SK-N-SH (cell line): ENCODE results near the gene ORC3. TPM values are rescaled to one million over a fixed set of nuclear protein-coding genes. Genes with fewer than 3 reads are reported as not detected.

Experiments used
- CTCF ChIA-PET: fragments of 300-600, 350-600 bp; formaldehyde crosslinking; extraction: SDS; loops from one replicate; lab custom pipeline; 2021; lab: Yijun Ruan, JAX
- POLR2A ChIA-PET: fragments of 350-600 bp; sonication (Branson Sonifier 250); formaldehyde crosslinking; extraction: SDS; loops from one replicate; lab custom pipeline; 2020; ENCODE audit warnings: antibody characterized with exemption, inconsistent platforms; lab: Yijun Ruan, JAX
- DNase-seq: peaks from one replicate; pipeline ENCODE4 v3.0.0; 2012
- H2AFZ ChIP-seq: fragments of 200-600 bp; sonication (generic); 2 replicates; pipeline ENCODE4 v1.8.1; 2016; ENCODE audit warnings: antibody characterized with exemption, mild to moderate bottlenecking, low read depth
- H3F3A ChIP-seq: fragments of 200-600 bp; sonication (generic); replicated peaks from 2 replicates; pipeline ENCODE3; 2016; ENCODE audit warnings: antibody characterized with exemption, mild to moderate bottlenecking; ENCODE audit not compliant: insufficient read depth
- H3K27ac ChIP-seq, 2 experiments: fragments of 200-500 bp in 1 of 2; fragments of 200-600 bp in 1 of 2; sonication (Bioruptor generic) in 1 of 2; sonication (generic), shearing (Covaris generic) in 1 of 2; 2 replicates each; pipeline versions ENCODE4 v1.5.1 to v1.6.1; 2014 to 2016; ENCODE audit warnings: low read depth in 2 of 2, inconsistent platforms in 1 of 2, low read length in 1 of 2, mild to moderate bottlenecking in 1 of 2, mixed read lengths in 1 of 2
- H3K27me3 ChIP-seq: fragments of 200-600 bp; sonication (generic), shearing (Covaris generic); 2 replicates; pipeline ENCODE4 v1.6.1; 2016; ENCODE audit warnings: mixed run types; ENCODE audit not compliant: insufficient read depth
- H3K36me3 ChIP-seq, 2 experiments: fragments of 200-500 bp in 1 of 2; fragments of 200-600 bp in 1 of 2; sonication (Bioruptor generic) in 1 of 2; sonication (generic) in 1 of 2; replicated peaks in 1 of 2; 2 replicates each; pipeline versions ENCODE3 to v1.5.1; 2014 to 2016; ENCODE audit warnings: low read length in 1 of 2, mild to moderate bottlenecking in 1 of 2; ENCODE audit not compliant: insufficient read depth in 2 of 2, control insufficient read depth in 1 of 2
- H3K4me1 ChIP-seq, 2 experiments: fragments of 200-500 bp in 1 of 2; fragments of 200-600 bp in 1 of 2; sonication (Bioruptor generic) in 1 of 2; sonication (generic), shearing (Covaris generic) in 1 of 2; 2 replicates each; pipeline versions ENCODE4 v1.5.1 to v1.6.1; 2014 to 2016; ENCODE audit warnings: low read depth in 1 of 2, low read length in 1 of 2, mixed run types in 1 of 2; ENCODE audit not compliant: insufficient read depth in 2 of 2, control insufficient read depth in 1 of 2
- H3K4me2 ChIP-seq: fragments of 200-600 bp; sonication (generic), shearing (Covaris generic); 2 replicates; pipeline ENCODE4 v1.6.1; 2017; ENCODE audit warnings: mixed run types
- H3K4me3 ChIP-seq, 2 experiments: fragments of 200-500 bp in 1 of 2; fragments of 200-600 bp in 1 of 2; sonication (Bioruptor generic) in 1 of 2; sonication (generic), shearing (Covaris generic) in 1 of 2; 2 replicates each; pipeline versions ENCODE4 v1.5.1 to v1.8.1; 2014 to 2016; ENCODE audit warnings: low read depth in 2 of 2, inconsistent platforms in 1 of 2, low read length in 1 of 2, mild to moderate bottlenecking in 1 of 2, mixed read lengths in 1 of 2, moderate library complexity in 1 of 2
- H3K79me2 ChIP-seq: fragments of 200-600 bp; sonication (generic); 2 replicates; pipeline ENCODE4 v1.8.1; 2017; ENCODE audit warnings: mild to moderate bottlenecking; ENCODE audit not compliant: insufficient read depth
- H3K9ac ChIP-seq: fragments of 200-600 bp; sonication (generic); 2 replicates; pipeline ENCODE4 v1.6.1; 2017; ENCODE audit warnings: mixed run types
- H3K9me2 ChIP-seq: fragments of 200-600 bp; sonication (generic); 2 replicates; pipeline ENCODE4 v1.6.1; 2017; ENCODE audit warnings: mixed run types
- H3K9me3 ChIP-seq: fragments of 200-600 bp; sonication (generic); 2 replicates; pipeline ENCODE4 v1.6.1; 2017; ENCODE audit warnings: mixed run types, mild to moderate bottlenecking, moderate library complexity
- H4K20me1 ChIP-seq: fragments of 200-600 bp; sonication (generic); 2 replicates; pipeline ENCODE4 v1.6.1; 2017; ENCODE audit warnings: mild to moderate bottlenecking, mixed run types; ENCODE audit not compliant: insufficient read depth
- CTCF ChIP-seq: fragments of 200-600 bp; sonication (generic); IDR thresholded peaks from 2 replicates; pipeline ENCODE4 v1.6.1; 2017; ENCODE audit warnings: antibody characterized with exemption, mild to moderate bottlenecking, moderate library complexity
- FOSL2 ChIP-seq: IDR thresholded peaks from 2 replicates; pipeline ENCODE4 v1.4.0; 2012; ENCODE audit warnings: low read depth, mild to moderate bottlenecking, moderate library complexity, borderline replicate concordance
- GABPA ChIP-seq: IDR thresholded peaks from 2 replicates; pipeline ENCODE4 v1.4.0; 2012; ENCODE audit warnings: low read depth, mild to moderate bottlenecking
- IRF3 ChIP-seq: fragments of 150-350 bp; IDR thresholded peaks from 2 replicates; pipeline ENCODE4 v1.6.1; 2016; ENCODE audit warnings: mild to moderate bottlenecking, low read depth, low read length
- JUND ChIP-seq: IDR thresholded peaks from 2 replicates; pipeline ENCODE4 v1.4.0; 2012
- MAX ChIP-seq: IDR thresholded peaks from 2 replicates; pipeline ENCODE4 v1.4.0; 2012; ENCODE audit warnings: low read depth
- NFIC ChIP-seq: IDR thresholded peaks from 2 replicates; pipeline ENCODE4 v1.4.0; 2012; ENCODE audit warnings: borderline replicate concordance
- NRF1 ChIP-seq: IDR thresholded peaks from 2 replicates; pipeline ENCODE4 v1.6.1; 2012; ENCODE audit warnings: low read depth, mild to moderate bottlenecking, low read length
- PBX3 ChIP-seq: IDR thresholded peaks from 2 replicates; pipeline ENCODE4; 2012
- REST ChIP-seq: IDR thresholded peaks from 2 replicates; pipeline ENCODE4 v1.6.1; 2012; ENCODE audit warnings: mild to moderate bottlenecking, low read depth, low read length, moderate library complexity
- RFX5 ChIP-seq: IDR thresholded peaks from 2 replicates; pipeline ENCODE4 v1.6.1; 2012; ENCODE audit warnings: mild to moderate bottlenecking, improper control_type of control experiment, low read length
- SIN3A ChIP-seq: IDR thresholded peaks from 2 replicates; pipeline ENCODE4 v1.6.1; 2012; ENCODE audit warnings: low read depth, mild to moderate bottlenecking, low read length, moderate library complexity, borderline replicate concordance
- TAF1 ChIP-seq: IDR thresholded peaks from 2 replicates; pipeline ENCODE4 v1.6.1; 2012; ENCODE audit warnings: low read depth, mild to moderate bottlenecking, low read length, moderate library complexity, borderline replicate concordance
- TCF12 ChIP-seq: IDR thresholded peaks from 2 replicates; pipeline ENCODE4 v1.4.0; 2012
- USF1 ChIP-seq: IDR thresholded peaks from 2 replicates; pipeline ENCODE4 v1.4.0; 2012; ENCODE audit warnings: low read depth, borderline replicate concordance
- YY1 ChIP-seq: IDR thresholded peaks from 2 replicates; pipeline ENCODE4 v1.4.0; 2012; ENCODE audit warnings: low read depth, mild to moderate bottlenecking
- polyA plus RNA-seq, 3 experiments: library from polyadenylated mRNA; depleted of rRNA; stranded (reverse); fragments of >200 nt; gene quantifications; 2 replicates each; pipeline ENCODE4 v1.2.3, GENCODE V29; 2012

ORC3 gene
- polyA plus RNA-seq, 1 of the 3 experiments (the other 2 are of a cell fraction) = 13.3 TPM

- CTCF ChIA-PET = interaction anchor here (1.4 kb wide), 1 partner anchor 12 kb away, joined by 5 read pairs; no protein-coding TSS in a partner anchor
- Histone ChIP-seq H3K9ac (no peak overlapping the region), H3K27ac (no peak overlapping the region), H3K4me1 (0 out of 4 replicates have a peak, but pooled peaks cover 0 to 5% of the 10 kb centered on the region in 2 experiments), H3F3A (peaks cover 3% of the 10 kb centered on the region), H2AFZ (no peak overlapping the region), H3K27me3 (no peaks in the 10 kb centered on the region), H3K79me2 (no peaks in the 10 kb centered on the region), H3K9me3 (no peaks in the 10 kb centered on the region), H4K20me1 (no peaks in the 10 kb centered on the region), H3K4me2 (no peak overlapping the region), H3K9me2 (no peaks in the 10 kb centered on the region), H3K36me3 (peaks cover 35 to 37% of the 10 kb centered on the region in 2 experiments), H3K4me3 (no peak overlapping the region)
- POLR2A ChIA-PET = no interaction called here
- no peak for TF ChIP-seq SIN3A
- TF ChIP-seq FOSL2 = peak; percentile 37; the same call in 1 of the 2 replicates
- no peak for TF ChIP-seq PBX3
- no peak for TF ChIP-seq YY1
- no peak for TF ChIP-seq USF1
- no peak for TF ChIP-seq MAX
- peak; percentile 24; the same call in 1 of the 2 replicates for TF ChIP-seq TCF12
- no peak for TF ChIP-seq IRF3
- no peak for TF ChIP-seq CTCF
- TF ChIP-seq GABPA = no peak
- no peak for TF ChIP-seq TAF1
- no peak for TF ChIP-seq NRF1
- TF ChIP-seq REST = no peak
- TF ChIP-seq RFX5 = no peak
- no peak for TF ChIP-seq JUND
- TF ChIP-seq NFIC = no peak
- DNase-seq = no peak
Observed at GRCh38 chr6:87660226-87660911, 70.4 kb downstream of the ORC3 start.
